ENCODE measurements around the gene WDR48. TPM values are rescaled to one million over a fixed set of nuclear protein-coding genes. Genes with fewer than 3 reads are reported as not detected.

WDR48 gene
- total RNA-seq, 4 donors from 2014 or later = 27.4 to 47.2 (median 38.0) TPM

DNA sequence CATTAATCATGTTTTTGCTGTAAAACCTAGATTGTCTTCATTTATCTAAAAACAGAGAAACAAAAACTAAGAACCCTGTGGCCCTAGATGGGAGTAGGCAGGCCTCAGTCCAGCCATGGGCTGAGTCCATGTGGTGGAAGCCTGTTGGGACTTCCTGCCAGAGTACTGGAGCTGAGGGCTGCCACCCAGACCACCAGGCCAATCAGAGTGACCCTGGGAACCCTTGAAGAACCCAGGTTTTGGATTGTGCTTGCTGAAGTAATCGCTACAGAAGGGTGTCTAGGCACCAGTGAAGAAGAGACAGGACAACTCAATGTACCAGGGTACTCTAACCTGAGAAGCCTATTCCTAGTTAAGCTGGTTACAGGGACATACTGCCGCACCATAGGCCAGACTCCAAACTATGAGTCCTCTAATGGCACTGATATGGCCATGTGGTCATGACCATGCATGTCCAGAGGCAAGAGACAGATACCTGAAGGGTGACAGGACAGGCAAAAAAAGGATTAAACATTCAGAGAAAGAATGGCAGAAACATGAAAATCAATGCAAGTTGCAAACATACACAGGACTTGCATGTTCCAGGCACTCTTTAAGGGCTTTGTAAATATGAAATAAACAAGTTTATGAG is 88.6 kb downstream of the WDR48 start:
- H3K36me3 ChIP-seq = peaks cover 0 to 74% of the 10 kb centered on the region in 2 donors
- peaks cover 6 to 67% (median 27%) of the 10 kb centered on the region in 3 donors for H3K4me1 ChIP-seq
- peak overlapping the region in 3 of 4 donors; percentile 46 to 59 (median 55) for H3K27ac ChIP-seq
- 100% methylated on average over 1 of the region's 2 CpGs; no CpG with 5 or more reads in 1 of the 2 donors for WGBS, 2 donors (ENCODE audit: low coverage in 1 of 2)
- H3K27me3 ChIP-seq = no peaks in the 10 kb centered on the region
- H3K9me3 ChIP-seq = no peaks in the 10 kb centered on the region
- TF ChIP-seq POLR2AphosphoS5 (IDR thresholded peaks at IDR 0.05) (no peak), EP300 (IDR thresholded peaks at IDR 0.05) (no peak), POLR2A (IDR thresholded peaks at IDR 0.05) (no peak)
- TF ChIP-seq, protein P1, sequence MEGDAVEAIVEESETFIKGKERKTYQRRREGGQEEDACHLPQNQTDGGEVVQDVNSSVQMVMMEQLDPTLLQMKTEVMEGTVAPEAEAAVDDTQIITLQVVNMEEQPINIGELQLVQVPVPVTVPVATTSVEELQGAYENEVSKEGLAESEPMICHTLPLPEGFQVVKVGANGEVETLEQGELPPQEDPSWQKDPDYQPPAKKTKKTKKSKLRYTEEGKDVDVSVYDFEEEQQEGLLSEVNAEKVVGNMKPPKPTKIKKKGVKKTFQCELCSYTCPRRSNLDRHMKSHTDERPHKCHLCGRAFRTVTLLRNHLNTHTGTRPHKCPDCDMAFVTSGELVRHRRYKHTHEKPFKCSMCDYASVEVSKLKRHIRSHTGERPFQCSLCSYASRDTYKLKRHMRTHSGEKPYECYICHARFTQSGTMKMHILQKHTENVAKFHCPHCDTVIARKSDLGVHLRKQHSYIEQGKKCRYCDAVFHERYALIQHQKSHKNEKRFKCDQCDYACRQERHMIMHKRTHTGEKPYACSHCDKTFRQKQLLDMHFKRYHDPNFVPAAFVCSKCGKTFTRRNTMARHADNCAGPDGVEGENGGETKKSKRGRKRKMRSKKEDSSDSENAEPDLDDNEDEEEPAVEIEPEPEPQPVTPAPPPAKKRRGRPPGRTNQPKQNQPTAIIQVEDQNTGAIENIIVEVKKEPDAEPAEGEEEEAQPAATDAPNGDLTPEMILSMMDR (IDR thresholded peaks at IDR 0.05) = no peak
- no peak overlapping the region for H3K4me3 ChIP-seq
- ATAC-seq = no peak

DNA sequence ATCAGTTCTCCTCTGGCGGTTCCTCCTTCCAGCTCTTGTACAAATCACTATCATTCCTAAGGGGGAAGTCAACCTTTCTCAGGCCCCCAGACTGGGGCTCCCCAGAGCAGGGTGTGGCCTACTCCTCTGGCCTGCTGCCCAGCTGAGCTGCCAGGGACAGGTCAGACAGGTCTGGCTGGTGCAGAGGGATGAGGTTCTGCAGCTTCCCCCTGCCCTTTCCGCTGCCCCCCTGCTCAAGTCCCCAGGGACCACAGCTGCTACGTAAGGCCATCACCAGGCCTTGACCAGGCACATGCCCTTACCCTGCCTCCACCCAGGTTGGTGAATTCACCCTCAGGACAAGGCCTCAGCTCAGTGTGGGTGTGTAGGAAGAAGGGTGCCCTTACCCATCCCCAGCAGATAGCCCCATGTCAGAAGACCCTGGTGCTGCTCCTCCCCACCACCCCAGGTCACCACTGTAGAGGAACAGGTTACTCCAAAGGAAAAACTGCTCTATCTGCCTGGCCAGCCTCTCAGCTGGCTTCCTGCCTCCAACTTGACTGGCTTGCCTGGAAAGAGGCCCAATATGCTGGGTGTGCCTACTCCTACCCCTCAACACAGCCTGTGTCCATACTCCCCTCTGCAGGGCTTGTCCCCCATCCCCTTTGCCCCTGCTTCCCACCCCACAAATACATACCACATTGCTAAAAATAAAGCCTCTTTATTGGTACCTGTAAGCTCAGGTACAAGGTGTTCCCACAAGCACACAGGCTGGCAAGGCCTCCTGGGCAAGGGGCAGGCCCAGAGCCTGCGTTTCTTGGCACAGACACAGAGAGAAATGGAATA is 89.6 kb downstream of the WDR48 start:
- Histone ChIP-seq H3K36me3 (peaks cover 0 to 83% of the 10 kb centered on the region in 2 donors), H3K4me3 (no peak overlapping the region), H3K27ac (peak overlapping the region in 3 of 4 donors; percentile 46 to 59 (median 55)), H3K4me1 (peaks cover 6 to 77% (median 36%) of the 10 kb centered on the region in 3 donors), H3K9me3 (no peaks in the 10 kb centered on the region), H3K27me3 (no peaks in the 10 kb centered on the region)
- 0 to 41% methylated on average over 1 to 2 of the region's 4 CpGs for WGBS, 2 donors (ENCODE audit: low coverage in 1 of 2)
- no peak for TF ChIP-seq POLR2A (IDR thresholded peaks at IDR 0.05)
- peak; percentile 36 for TF ChIP-seq POLR2AphosphoS5 (IDR thresholded peaks at IDR 0.05)
- TF ChIP-seq EP300 (IDR thresholded peaks at IDR 0.05) = no peak
- TF ChIP-seq, protein P1 (IDR thresholded peaks at IDR 0.05) = no peak
- peak; percentile 29 for ATAC-seq

DNA sequence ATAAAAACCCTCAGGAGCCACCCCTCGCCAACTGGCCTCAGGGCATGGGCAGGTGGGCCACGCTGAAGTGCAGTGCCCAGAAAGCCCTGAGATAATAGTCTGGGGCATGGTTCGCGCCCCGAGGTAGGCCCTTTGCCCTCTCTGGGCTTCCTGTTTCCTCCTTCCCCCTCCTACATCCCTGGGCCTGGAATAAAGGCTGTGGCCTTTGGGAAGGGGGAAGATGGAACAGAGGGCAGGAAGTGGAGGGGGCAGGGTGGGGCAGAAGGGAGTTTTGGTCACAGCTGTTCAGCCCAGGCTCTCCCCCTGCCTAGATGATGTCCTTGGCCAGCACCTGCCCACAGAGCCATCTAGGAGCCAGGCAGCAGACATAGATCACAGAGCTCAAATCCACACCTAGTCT is 90.3 kb downstream of the WDR48 start:
- H3K27me3 ChIP-seq = no peaks in the 10 kb centered on the region
- peak overlapping the region in 3 of 4 donors; percentile 46 to 59 (median 55) for H3K27ac ChIP-seq
- no peak for TF ChIP-seq EP300 (IDR thresholded peaks at IDR 0.05)
- TF ChIP-seq POLR2AphosphoS5 (IDR thresholded peaks at IDR 0.05) = no peak
- TF ChIP-seq, protein P1 (IDR thresholded peaks at IDR 0.05) = no peak
- TF ChIP-seq POLR2A (IDR thresholded peaks at IDR 0.05) = no peak
- H3K4me1 ChIP-seq = peaks cover 6 to 83% (median 42%) of the 10 kb centered on the region in 3 donors
- ATAC-seq = no peak
- no peaks in the 10 kb centered on the region for H3K9me3 ChIP-seq
- peaks cover 0 to 81% of the 10 kb centered on the region in 2 donors for H3K36me3 ChIP-seq
- no peak overlapping the region for H3K4me3 ChIP-seq
- 56 to 73% methylated on average over 3 to 5 of the region's 5 CpGs for WGBS, 2 donors (ENCODE audit: low coverage in 1 of 2)

DNA sequence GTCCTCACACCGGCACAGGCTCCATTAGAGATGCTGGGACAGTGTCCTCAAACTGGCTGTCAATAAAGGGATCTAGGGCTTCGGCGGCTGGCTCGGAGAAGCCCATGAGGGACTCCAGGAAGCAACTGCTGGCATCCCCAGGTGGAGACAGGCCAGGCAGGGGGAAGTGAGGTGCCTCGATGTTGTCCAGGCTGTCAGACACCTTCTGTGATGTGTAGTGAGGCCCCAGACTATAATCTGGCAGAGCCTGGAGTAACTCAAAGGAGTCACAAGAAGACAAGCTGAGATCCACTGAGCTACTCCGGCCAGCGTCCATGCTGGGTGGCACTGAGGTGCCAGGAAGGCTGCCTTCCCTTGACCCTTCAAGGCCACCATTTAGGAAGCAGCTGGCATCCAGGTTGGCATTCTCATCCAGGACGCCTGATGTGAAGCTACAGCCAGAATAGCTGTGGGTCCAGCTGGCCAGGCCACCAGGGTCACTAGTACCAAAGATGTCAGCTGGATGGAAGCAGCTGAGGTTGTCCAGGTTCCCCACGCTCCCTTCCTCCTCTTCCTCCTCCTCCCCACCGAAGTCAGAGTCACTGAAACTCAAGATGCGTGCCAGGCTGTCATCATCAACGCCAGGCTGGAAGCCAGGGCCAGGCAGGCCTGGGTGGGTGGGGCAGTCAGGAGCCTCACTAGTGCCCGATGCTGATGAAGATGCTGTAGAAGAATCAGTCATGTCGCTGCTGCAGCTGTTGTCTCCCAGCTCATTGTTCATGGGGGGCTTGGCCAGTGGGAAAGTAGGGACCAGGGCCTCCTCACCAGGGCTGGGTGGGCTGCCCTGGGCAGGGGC is 91.5 kb downstream of the WDR48 start:
- Histone ChIP-seq H3K36me3 (peaks cover 0 to 71% of the 10 kb centered on the region in 2 donors), H3K27ac (peak overlapping the region in 2 of 4 donors; percentile 15 to 59), H3K4me1 (peaks cover 9 to 95% (median 54%) of the 10 kb centered on the region in 3 donors), H3K27me3 (no peaks in the 10 kb centered on the region), H3K9me3 (no peaks in the 10 kb centered on the region), H3K4me3 (no peak overlapping the region)
- ATAC-seq = no peak
- TF ChIP-seq EP300 (IDR thresholded peaks at IDR 0.05) (no peak), POLR2A (IDR thresholded peaks at IDR 0.05) (no peak), POLR2AphosphoS5 (IDR thresholded peaks at IDR 0.05) (no peak)
- TF ChIP-seq, protein P1 (IDR thresholded peaks at IDR 0.05) = no peak
- WGBS, 2 donors (ENCODE audit: low coverage in 1 of 2) = 96% methylated on average over 4 of the region's 14 CpGs; no CpG with 5 or more reads in 1 of the 2 donors
